Thoracic aorta (tissue), 2 donors: Measurements from ENCODE around the gene PDE4D. TPM values are rescaled to one million over a fixed set of nuclear protein-coding genes. Genes with fewer than 3 reads are reported as not detected.

Experiments
- ATAC-seq: fragments of 150-250 bp; one replicate; pipeline ENCODE4 v1.8.0; 2017; ENCODE audit warnings: low read depth; ENCODE audit not compliant: insufficient number of reproducible peaks, low FRiP score
- DNase-seq: peaks from one replicate; pipeline ENCODE4 v3.0.0-alpha.2; 2020; ENCODE audit warnings: low spot score
- H3K27ac ChIP-seq, 2 donors: fragments of 200-600 bp; sonication (generic); 1 replicate in 1 of 2; 2 replicates in 1 of 2; pipeline ENCODE4 v1.5.1; 2016; ENCODE audit warnings: mild to moderate bottlenecking in 2 of 2, moderate library complexity in 2 of 2
- H3K27me3 ChIP-seq: fragments of 200-600 bp; sonication (generic); replicated peaks from 2 replicates; pipeline ENCODE4 v1.6.0; 2016; ENCODE audit warnings: mild to moderate bottlenecking; ENCODE audit not compliant: insufficient read depth
- H3K36me3 ChIP-seq: fragments of 200-600 bp; sonication (generic); one replicate; pipeline ENCODE4 v1.5.1; 2016
- H3K4me1 ChIP-seq, 2 donors: fragments of 200-600 bp; sonication (generic); 1 replicate in 1 of 2; 2 replicates in 1 of 2; pipeline versions ENCODE4 v1.5.1 to v1.6.0; 2016; ENCODE audit warnings: low read depth in 2 of 2, mild to moderate bottlenecking in 1 of 2; ENCODE audit not compliant: control insufficient read depth in 1 of 2
- H3K4me3 ChIP-seq: fragments of 200-600 bp; sonication (generic); 2 replicates; pipeline ENCODE4 v1.5.1; 2016; ENCODE audit warnings: mild to moderate bottlenecking
- H3K9me3 ChIP-seq: fragments of 200-600 bp; sonication (generic); 2 replicates; pipeline ENCODE4 v1.5.1; 2016
- total RNA-seq, 2 donors: library from RNA; depleted of rRNA; stranded (reverse); fragments of >200 nt; gene quantifications; one replicate each; pipeline versions ENCODE4 v1.1.0 to v1.2.3, GENCODE V29; 2016
- TF ChIP-seq, protein P1 (sequence below): fragments of 200-600 bp; sonication (generic); IDR thresholded peaks from one replicate; pipeline ENCODE4 v1.5.1; 2019; ENCODE audit warnings: antibody characterized with exemption

Gene PDE4D
- total RNA-seq, 2 donors from 2014 or later, result 34.0 to 85.8 TPM

- no peaks in the 10 kb centered on the region for H3K27me3 ChIP-seq
- H3K4me1 ChIP-seq, result no peaks in the 10 kb centered on the region
- H3K9me3 ChIP-seq, result no peaks in the 10 kb centered on the region
- TF ChIP-seq, protein P1, sequence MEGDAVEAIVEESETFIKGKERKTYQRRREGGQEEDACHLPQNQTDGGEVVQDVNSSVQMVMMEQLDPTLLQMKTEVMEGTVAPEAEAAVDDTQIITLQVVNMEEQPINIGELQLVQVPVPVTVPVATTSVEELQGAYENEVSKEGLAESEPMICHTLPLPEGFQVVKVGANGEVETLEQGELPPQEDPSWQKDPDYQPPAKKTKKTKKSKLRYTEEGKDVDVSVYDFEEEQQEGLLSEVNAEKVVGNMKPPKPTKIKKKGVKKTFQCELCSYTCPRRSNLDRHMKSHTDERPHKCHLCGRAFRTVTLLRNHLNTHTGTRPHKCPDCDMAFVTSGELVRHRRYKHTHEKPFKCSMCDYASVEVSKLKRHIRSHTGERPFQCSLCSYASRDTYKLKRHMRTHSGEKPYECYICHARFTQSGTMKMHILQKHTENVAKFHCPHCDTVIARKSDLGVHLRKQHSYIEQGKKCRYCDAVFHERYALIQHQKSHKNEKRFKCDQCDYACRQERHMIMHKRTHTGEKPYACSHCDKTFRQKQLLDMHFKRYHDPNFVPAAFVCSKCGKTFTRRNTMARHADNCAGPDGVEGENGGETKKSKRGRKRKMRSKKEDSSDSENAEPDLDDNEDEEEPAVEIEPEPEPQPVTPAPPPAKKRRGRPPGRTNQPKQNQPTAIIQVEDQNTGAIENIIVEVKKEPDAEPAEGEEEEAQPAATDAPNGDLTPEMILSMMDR, result no peak
- no peak for ATAC-seq
- no peak overlapping the region for H3K4me3 ChIP-seq
- no peak for DNase-seq
- no peak overlapping the region for H3K27ac ChIP-seq
- H3K36me3 ChIP-seq, result no peaks in the 10 kb centered on the region
These were observed 547.0 kb downstream of the PDE4D start for GRCh38 chr5:59346514-59346913.

DNA sequence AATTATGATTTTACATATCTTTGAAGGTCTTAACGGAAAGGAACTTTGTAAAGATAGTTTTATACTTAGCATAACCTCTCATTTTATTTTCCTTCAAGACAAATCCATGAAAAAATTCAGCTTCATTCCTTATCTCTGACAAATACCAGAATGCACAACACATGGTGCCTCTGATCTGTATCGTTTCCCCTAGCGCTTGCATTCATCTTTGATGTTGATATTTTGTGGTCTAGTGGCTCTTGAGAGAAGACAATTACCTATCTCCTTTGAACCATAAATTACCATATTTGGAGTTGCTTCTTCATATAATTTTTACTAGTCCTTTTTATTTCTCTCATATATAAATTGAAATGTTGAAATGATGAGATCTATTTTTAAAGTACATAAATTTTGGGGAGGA is 551.3 kb downstream of the PDE4D start:
- DNase-seq, result no peak
- no peaks in the 10 kb centered on the region for H3K27me3 ChIP-seq
- TF ChIP-seq, protein P1, result no peak
- no peaks in the 10 kb centered on the region for H3K36me3 ChIP-seq
- no peak for ATAC-seq
- no peak overlapping the region for H3K27ac ChIP-seq
- no peaks in the 10 kb centered on the region for H3K9me3 ChIP-seq
- H3K4me1 ChIP-seq, result no peaks in the 10 kb centered on the region
- H3K4me3 ChIP-seq, result no peak overlapping the region

GRCh38 chr5:59341760-59342159 is 551.8 kb downstream of the PDE4D start:
- no peaks in the 10 kb centered on the region for H3K27me3 ChIP-seq
- no peak overlapping the region for H3K4me3 ChIP-seq
- H3K4me1 ChIP-seq, result no peaks in the 10 kb centered on the region
- DNase-seq (no peak), ATAC-seq (no peak)
- no peak overlapping the region for H3K27ac ChIP-seq
- no peaks in the 10 kb centered on the region for H3K36me3 ChIP-seq
- TF ChIP-seq, protein P1, result no peak
- H3K9me3 ChIP-seq, result no peaks in the 10 kb centered on the region

DNA sequence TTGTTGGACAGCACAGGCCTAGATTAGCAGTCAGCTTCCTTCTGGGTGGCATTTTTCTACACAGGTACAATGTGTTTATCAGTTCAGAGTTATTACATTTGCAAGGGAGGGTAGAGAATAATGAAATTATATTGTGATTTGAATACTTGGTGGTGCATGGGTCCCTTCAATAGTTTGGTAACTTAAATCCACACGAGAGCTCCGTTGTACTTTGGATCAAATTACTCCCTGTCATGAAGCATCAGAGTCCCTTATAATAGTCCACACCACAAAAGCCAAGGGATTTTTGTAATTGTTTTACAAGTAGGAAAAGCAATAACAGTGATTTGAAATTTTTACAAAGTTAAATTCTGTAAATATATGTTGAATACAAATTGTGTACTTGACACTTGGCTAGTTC is 552.4 kb downstream of the PDE4D start:
- H3K9me3 ChIP-seq, result no peaks in the 10 kb centered on the region
- DNase-seq (no peak), ATAC-seq (no peak)
- no peaks in the 10 kb centered on the region for H3K27me3 ChIP-seq
- TF ChIP-seq, protein P1, result no peak
- no peak overlapping the region for H3K27ac ChIP-seq
- H3K36me3 ChIP-seq, result no peaks in the 10 kb centered on the region
- no peaks in the 10 kb centered on the region for H3K4me1 ChIP-seq
- no peak overlapping the region for H3K4me3 ChIP-seq

GRCh38 chr5:59340637-59341036 is 552.9 kb downstream of the PDE4D start:
- H3K9me3 ChIP-seq, result no peaks in the 10 kb centered on the region
- no peak overlapping the region for H3K27ac ChIP-seq
- H3K4me3 ChIP-seq, result no peak overlapping the region
- TF ChIP-seq, protein P1, result no peak
- H3K4me1 ChIP-seq, result no peaks in the 10 kb centered on the region
- ATAC-seq, result no peak
- no peaks in the 10 kb centered on the region for H3K36me3 ChIP-seq
- H3K27me3 ChIP-seq, result no peaks in the 10 kb centered on the region
- no peak for DNase-seq
